Stromal cell of bone marrow (primary cell): ENCODE results near the gene OLFM2.

Experiments
- DNase-seq: peaks from one replicate; pipeline ENCODE4 v3.0.0-alpha.2; 2012; ENCODE audit warnings: low read depth

Gene OLFM2

DNA sequence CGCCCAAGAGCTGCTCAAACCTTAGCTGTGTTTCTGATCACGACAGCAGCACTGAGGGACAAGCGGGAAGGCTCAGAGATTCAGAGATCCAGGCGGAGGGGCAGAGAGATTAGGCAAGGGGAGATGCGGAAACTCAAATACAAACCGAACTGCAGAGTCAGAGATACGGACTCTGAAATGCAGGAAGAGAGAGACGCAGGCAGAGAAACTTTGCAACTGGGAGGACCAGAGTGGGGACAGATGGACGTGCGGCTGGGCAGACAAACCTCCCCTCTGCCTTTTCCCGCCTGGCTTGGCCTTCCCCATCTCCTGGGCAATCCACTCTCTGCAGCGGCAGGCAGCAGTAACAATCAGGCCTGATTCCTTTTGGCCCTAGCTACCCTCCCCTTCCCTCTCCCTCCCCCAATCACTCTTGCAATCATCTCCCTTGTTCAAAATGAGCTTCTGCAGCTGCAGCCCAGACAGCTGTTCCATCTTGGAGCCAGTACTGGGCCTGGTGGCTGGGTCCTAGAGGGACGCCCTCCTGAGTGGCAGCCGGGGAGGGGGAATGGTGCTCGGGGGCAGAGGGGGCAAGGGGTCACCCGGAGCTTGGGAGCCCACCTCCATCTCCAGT lies 29.7 kb downstream of the OLFM2 start:
- DNase-seq, result no peak

DNA sequence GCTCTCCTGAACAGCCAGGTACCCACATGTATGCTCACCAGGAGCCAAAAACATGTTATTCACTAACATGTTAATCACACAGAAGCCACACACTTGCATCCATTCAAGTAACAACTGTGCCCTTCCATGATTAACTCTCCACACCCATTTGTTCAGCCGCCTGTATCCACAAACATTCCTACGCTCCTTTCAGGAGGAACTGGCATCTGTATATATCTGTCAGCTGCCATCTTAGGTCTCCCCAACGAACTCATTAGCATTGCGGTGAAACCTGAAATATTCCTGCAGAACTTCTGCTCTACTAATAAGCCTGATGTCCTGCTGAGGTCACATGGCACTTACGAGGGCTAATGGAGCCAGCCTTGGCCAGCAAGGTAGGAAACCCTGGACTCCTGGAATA lies 33.0 kb downstream of the OLFM2 start:
- DNase-seq, result no peak

DNA sequence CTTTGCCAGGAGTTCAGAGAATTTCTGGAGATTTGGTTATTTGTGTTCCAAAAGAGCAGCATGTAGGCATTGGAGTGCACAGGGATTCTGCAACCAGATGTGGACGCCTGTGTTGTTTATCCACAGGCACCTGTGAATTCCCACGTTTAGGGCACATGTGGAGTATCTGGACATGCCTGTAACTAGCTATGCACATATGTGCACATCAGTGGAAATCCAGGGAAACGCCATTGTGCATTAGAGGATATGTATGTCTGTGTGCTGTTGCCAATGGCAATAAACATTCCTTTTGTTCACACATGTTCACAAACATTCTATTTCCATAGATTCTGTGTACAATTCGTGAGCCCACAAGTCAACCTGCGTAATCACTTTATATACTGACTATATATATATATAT lies 34.7 kb downstream of the OLFM2 start:
- DNase-seq, result no peak

DNA sequence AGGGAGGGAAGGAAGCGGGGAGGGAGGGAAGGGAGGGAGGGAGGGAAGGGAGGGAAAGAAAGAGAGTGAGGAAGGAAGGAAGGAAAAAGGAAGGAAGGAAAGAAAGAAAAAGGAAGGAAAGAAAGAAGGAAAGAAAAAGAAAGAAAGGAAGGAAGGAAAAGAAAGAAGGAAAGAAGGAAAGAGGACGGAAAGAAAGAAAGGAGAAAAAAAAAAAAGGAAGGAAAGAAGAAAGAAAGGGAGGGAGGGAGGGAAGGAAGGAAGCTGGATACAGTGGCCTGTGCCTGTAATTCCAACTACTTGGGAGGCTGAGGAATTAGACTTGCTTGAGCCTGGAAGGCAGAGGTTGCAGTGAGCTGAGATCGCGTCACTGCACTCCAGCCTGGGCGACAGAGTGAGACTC lies 35.3 kb downstream of the OLFM2 start:
- DNase-seq, result no peak

DNA sequence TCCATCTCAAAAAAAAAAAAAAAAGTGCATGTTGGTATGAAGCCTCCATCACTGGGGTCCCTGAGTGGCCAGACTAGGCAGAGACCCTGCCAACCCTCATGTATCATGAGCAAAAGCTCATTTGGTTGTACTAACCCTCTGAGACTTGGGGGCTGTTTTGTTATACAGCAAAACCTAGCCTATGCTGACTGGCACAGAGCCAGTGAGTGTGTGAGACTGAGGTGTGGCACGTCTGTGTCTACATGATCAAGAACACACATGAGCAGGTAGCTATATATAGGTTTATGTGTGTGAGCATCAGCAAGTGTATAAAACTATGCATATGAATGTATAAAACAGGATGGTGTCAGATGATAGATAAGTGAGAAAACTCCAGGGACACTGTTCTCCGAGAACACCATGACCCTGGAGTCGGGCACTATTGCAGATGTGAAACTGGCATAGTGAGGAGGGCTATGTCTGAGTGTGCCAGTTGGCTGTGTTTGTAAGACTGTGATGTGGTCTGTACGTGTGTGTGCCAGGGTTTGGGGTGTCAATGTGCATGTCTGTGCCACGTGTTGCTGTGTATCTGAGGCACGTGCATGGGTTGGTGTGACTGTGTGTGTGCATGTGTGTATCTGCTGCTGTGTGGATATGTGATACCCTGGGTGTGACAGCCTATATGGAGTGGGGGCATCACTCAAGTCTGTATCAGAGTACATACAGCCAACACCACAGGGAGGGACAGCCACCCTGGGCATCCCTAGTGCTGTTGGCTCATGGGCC lies 44.5 kb downstream of the OLFM2 start:
- DNase-seq, result no peak

DNA sequence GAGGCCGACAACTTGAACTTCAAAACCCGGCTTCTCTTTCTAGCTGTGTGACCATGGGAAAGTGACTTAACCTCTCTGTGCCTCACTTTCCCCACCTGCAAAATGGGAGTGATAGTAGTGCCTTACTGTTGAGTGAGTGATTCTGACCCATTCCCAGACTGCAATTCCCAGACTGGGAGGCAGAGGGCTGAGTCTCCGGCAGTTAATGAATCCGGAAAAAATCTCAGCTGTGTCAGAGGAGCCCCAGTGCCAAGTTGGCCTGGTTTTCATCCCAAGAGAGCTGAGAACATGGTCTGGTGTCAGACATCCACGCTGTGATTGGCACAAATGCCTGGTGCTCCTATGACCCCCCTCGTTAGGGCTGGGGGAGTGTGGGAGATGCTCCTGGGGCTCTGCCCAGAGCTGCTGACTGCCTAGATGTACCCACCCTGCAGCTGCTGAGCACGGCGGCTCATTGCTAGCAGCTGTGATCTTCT lies 51.2 kb downstream of the OLFM2 start:
- peak; percentile 77 for DNase-seq

DNA sequence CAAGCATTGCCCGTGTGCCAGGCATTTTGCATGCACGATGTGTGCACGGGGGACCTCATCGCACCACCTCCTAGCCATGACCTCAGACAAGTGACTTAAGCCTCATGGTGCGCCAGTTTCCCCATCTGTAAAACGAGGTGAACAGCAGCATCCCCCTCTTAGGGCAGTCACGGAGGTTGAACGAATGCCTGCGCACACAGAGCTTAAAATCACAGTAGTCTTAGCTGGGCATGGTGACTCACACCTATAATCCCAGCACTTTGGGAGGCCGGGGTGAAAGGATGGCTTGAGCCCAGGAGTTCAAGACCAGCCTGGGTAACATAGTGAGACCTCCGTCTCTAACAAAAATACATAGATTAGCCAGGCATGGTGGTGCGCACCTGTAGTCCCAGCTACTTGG lies 52.6 kb downstream of the OLFM2 start:
- no peak for DNase-seq

DNA sequence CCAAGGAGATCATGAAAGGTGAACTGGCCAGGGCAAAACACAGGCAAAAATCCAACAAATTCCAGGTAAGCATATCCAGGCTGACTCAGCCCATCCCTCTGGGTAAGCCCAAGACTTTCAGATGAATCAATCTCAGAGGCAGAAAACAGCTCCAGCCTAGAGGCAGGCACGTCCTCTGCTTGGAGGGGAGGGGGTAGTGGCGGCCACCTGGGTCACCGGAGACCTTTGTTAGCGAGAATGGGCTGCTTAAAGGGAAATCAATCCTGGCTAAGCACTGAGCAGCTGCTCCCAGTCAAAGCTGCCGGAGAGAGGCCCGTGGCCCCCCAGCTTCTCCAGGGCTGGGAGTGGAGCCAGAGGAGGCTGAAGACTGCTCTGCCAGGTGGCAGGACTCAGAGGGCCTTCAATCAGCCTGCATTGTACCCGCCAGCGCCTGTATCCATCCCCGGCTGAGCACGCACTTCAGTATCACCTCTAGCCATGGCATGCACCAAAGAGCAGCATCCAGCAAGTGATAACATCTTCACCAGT lies 53.0 kb downstream of the OLFM2 start:
- no peak for DNase-seq

DNA sequence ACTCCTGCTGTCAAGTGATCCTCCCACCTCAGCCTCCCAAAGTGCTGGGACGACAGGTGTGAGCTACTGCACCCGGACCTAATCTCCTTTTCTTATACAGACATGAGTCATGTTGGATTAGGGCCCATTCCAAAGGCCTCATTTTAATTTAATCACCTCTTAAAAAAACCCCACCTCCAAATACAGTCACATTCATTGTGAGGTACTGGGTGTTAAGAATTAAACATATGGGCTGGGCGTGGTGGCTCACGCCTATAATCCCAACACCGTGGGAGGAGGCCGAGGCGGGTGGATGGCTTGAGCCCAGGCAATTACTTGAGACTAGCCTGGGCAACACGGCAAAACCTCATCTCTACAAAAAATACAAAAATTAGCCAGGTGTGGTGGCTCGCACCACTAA lies 54.6 kb downstream of the OLFM2 start:
- no peak for DNase-seq

DNA sequence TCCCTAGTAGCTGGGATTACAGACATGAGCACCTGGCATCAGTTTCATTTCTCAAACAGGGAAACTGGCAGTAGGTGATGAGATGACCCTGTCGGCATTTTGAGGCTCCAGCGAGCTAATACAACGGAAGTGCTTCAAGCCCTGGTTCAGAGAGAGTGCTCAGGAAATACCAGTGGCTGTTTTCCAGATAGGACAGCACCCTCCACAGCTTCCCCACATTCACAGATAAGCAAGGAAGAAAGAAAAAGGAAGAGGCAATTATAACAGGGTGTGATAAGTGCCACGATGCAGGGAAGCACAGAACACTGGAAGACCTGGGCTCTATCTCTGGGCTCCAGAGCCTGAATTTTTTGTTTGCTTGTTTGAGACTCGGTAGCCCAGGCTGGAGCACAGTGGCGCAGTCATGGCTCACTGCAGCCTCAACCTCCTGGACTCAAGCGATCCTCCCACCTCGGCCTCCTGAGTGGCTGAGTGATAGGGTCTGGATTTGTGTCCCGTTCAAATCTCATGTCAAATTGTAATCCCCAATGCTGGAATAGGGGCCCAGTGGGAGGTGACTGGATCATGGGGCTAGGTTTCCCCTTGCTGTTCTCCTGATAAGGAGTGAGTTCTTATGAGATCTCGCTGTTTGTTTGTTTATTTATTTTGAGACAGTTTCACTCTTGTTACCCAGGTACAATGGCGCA lies 57.7 kb downstream of the OLFM2 start:
- no peak for DNase-seq

DNA sequence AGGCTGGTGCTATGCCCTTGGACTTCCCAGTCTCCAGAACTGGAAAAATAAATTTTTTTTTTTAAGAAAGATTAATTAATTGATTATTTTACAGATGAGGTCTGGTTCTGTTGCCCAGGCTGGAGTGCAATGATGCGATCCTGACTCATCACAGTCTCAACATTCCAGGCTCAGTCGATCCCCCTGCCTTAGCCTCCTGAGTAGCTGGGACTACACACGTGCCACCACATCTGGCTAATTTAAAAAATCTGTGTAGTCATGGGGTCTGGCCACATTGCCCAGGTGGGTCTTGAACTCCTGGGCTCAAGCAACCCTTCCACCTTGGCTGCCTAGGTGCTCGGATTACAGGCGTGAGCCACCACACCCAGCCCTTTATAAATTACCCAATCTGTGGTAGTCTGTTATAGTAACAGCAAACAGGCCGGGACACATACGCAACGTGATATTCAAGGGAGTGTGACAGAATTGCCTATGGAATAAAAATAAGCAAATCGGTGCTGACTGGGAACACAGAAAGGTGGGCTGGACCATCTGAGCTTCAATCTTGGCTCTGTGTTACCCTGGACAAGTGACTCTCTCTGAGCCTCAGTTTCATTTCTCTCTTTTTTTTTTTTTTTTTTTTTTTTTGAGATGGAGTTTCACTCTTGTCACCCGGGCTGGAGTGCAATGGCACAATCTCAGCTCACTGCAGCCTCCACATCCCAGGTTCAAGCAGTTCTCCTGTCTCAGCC lies 58.4 kb downstream of the OLFM2 start:
- DNase-seq, result no peak

DNA sequence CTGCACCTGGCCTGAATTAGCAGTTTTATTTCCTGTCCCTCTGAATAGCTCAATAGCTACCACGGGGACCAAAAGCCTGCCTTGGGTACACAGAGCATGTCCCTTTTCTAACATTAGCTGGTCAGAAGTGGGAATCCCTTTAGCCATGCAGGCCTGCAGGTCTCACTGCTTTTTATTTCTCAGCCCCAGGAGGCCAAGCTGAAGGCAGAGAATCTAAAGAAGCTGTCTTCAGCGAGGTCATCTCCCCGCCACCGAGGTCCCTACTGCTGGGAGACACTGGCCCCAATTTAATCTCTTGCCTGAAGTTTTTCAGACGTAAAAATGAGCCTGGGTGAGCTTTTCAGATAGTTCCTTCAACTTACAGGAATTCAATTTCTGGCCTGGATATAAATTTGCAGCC lies 60.5 kb downstream of the OLFM2 start:
- DNase-seq, result no peak

DNA sequence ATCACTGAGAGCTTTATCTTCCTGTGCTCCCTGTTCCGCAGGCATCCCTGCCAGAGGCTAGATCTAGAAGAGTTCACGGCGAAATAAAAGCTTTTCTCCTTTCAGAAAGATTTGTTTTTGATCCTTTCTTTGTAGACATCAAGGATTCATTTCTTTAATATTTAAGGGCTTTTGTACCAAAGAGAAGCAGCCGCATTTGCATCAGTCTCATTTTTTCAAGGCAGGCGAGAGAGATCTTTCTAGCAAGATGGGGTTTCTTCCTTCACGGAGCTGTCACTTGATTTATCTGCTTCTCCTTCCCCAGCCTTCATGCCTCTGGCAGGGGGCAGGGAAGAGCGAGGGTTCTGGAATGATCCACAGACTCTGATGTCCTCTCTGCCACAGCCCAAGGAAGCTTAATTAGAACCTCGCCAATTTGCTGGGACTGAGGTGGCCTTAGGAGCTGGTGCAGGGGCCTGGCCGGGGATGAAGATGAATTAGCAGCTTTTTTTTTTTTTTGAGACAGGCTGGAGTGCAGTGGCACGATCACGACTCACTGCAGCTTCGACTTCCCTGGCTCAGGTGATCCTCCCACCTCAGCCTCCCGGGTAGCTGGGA lies 61.2 kb downstream of the OLFM2 start:
- DNase-seq, result no peak

DNA sequence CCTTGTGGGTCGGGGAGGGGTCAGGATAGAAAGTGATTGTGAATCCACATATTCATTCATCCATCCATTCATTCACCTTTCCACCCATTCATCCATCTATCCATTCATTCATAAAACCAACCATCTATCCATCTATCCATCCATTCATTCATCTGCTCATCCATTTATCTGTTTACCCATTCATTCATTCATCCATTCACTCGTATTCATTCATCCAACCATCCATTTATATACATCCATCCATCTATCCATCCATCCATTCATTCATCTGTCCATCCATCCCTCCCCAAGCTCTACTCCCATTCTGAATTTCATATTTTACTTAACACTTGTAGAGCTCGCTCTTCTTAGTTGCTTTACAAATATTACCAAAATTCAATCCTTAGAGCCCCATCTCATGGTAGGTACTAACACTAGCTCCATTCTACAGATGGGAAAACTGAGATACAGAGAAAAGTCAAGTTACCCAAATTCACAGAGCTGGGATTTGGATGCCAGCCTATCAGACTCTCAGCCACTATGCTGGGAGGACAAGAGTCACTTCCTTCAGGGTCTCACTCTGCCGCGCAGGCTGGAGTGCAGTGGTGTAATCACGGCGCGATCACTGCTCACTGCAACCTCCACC lies 63.6 kb downstream of the OLFM2 start:
- no peak for DNase-seq

DNA sequence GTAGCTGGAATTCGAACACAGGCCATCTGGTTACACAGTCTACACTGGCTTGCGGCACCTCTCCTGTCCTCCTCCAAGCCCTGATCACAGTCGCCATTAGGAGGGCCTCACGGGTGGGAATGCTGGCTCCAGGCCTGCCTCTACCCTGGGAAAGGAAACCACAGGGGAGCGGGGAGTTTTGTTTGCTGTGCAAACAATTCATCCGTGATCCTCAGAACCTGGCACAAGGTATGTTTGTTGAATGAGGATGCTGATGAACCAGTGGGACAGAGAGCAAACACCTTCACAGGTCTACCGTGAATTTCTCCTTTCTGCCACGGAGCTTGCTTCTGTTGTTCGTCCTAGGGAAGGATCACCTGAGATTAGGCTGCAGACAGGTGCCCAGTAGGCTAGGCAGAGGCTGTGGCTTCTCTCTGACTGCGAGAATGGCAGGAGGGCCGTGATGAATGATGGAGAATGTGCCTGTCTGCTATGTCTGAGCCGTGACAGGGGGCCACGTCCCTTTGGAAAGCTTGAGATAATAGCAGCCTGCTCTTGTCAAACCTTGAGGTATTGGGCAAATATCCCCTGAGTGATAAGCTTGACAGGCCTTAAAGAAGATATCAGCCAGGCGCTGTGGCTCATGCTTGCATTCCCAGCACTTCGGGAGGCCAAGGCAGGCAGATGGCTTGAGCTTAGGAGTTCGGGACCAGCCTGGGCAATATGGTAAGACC lies 64.5 kb downstream of the OLFM2 start:
- DNase-seq, result no peak

DNA sequence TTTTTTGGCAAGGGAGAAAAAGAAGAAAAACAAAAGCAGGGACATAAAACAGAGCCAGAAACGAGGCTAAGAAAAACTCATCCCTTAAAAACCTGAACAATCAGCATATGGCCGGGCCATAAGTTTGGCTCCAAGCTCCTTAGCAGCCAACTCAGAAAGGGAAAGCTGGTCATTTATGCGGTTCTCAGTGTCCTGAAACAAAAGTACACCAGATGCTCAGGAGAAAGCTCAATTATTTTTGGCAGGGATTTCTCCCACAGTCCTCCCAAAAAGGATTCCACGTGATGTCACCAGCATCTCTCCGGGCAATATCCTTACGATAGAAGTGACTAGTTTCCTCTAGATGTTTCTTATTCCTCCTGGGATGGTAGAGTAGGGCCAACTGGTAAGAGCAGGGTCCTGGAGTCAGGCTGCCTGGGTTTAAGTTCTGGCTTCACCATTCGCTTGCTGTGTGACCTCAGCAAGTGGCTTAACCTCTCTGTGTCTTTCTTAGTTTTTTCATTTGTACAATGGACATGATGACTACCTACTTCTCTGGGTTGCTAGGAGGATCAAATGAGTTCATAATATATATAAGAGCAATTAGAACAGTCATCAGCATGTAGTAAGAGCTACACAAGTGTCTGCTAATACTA lies 67.2 kb downstream of the OLFM2 start:
- DNase-seq, result no peak

DNA sequence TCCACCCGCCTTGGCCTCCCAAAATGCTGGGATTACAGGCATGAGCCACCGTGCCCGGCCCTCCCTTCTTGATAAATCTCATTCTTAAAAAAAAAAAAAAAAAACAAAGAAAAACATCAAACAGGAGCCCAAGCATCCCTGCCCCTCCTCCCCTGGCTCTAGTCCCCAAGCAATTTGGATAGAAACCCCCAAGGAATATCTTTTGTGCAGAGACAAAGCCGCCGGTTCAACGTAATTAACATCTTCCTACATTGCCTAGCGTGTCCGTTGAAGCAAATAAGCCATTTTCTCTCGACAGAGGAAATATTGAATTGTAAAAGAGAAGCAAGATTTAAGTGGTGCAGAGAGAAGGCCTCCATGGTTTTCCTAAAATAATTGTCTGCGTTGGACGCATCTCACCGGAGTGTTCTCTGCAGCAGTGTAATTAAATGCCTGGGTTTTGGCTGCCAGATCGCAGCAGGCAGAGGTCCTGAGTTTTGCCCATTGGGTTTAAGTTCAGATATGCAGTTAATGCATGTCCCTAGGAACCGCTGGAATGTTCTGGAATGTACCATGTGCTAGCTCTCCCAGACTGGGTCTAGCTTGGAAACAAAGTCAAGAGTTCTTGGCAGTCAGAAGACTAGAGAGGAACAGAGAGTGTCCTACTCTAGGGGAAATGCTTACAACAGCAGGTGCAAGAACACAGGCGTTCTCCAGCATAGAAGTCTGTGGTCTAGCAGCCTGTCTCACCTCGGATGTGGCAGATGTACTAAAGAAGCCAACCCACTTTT lies 70.4 kb downstream of the OLFM2 start:
- no peak for DNase-seq

DNA sequence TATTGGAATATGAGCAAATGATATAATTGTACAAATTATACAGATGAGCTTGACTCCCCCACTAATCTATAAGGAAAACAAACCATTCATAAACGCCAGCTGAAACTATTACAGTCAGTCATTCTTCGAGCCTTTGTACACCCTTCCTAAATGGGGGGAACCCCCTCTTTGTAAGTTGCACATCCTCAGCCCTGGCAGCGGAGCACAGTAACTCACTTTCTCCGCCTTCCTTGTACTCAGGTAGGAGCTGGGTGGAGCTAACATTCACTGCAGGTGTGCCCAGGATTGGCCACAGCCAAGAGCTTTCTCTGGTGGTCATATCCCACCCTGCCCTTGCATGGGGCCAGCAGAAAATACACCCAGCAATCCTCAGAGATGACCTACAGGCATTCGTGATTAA lies 72.6 kb downstream of the OLFM2 start:
- DNase-seq, result no peak

DNA sequence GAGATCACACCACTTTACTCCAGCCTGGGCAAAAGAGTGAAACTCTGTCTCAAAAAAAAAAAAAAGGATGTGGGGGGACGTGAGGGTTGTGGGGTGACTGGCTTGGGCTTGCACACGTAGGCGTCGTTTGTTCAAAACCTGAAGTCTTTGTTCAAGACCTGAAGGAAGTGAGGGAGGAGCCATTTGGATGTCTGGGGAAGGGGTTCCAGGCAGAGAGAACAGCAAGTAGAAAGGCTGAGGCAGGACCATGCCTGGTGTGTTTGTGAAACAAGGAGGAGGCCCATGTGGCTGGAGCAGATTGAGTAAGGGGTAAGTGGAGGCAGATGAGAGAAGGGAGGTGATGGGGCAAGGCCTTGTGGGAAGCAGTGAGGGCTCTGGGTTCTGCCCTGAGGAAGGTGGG lies 73.4 kb downstream of the OLFM2 start:
- no peak for DNase-seq

DNA sequence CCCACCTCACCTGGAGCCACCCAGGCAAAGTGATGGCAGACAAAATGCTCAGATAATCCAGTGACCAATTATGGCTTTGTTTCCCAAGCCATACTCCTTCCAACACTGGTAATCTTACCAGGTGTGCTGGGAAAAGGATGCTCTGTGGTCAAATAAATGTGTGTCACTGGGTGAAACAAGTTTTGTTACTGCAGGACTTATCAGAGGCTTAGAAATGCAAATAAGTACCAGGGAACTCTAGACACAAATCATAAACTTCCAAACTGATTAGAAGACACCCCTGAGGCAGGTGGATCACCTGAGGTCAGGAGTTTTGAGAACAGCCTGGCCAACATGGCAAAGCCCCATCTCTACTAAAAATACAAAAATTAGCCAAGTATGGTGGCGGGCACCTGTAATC lies 74.8 kb downstream of the OLFM2 start:
- no peak for DNase-seq
